Measurements from ENCODE around the gene CHCHD4. TPM values are rescaled to one million over a fixed set of nuclear protein-coding genes. Genes with fewer than 3 reads are reported as not detected.
A peak's percentile ranks its signal among the peaks of the same experiment; 100 is the strongest.

The CHCHD4 gene
- total RNA-seq, 1 experiment from 2014 or later: 16.7 TPM

- intact Hi-C loops (cut with micrococcal nuclease; ENCODE audit: unreplicated experiment): no loop called here
- Mint-ChIP-seq H3K4me3 (ENCODE audit: low read depth, unreplicated experiment) (no peak overlapping the region), H3K36me3 (ENCODE audit: insufficient read depth, unreplicated experiment) (peaks cover 46% of the 10 kb centered on the region), H3K4me1 (ENCODE audit: low read depth, unreplicated experiment) (no peaks in the 10 kb centered on the region), H3K27ac (ENCODE audit: unreplicated experiment) (no peak overlapping the region), H3K9me3 (ENCODE audit: low read depth, unreplicated experiment) (no peaks in the 10 kb centered on the region), H3K27me3 (ENCODE audit: unreplicated experiment) (no peaks in the 10 kb centered on the region)
- DNase-seq: no peak
- TF ChIP-seq CTCF (IDR thresholded peaks at IDR 0.05; ENCODE audit: unreplicated experiment): no peak
- no TSS peak for BruUV-seq (replicated peaks)
- CTCF ChIA-PET: no interaction called here
These were observed 12.8 kb upstream of the CHCHD4 start for GRCh38 chr3:14137445-14137844.

- Mint-ChIP-seq H3K27ac (ENCODE audit: unreplicated experiment) (no peak overlapping the region), H3K27me3 (ENCODE audit: unreplicated experiment) (no peaks in the 10 kb centered on the region), H3K9me3 (ENCODE audit: low read depth, unreplicated experiment) (no peaks in the 10 kb centered on the region), H3K36me3 (ENCODE audit: insufficient read depth, unreplicated experiment) (peaks cover 51% of the 10 kb centered on the region), H3K4me3 (ENCODE audit: low read depth, unreplicated experiment) (no peak overlapping the region), H3K4me1 (ENCODE audit: low read depth, unreplicated experiment) (no peaks in the 10 kb centered on the region)
- no TSS peak for BruUV-seq (replicated peaks)
- intact Hi-C loops (cut with micrococcal nuclease; ENCODE audit: unreplicated experiment): no loop called here
- no peak for TF ChIP-seq CTCF (IDR thresholded peaks at IDR 0.05; ENCODE audit: unreplicated experiment)
- peak; percentile 33 for DNase-seq
- CTCF ChIA-PET: no interaction called here
These were observed 12.3 kb upstream of the CHCHD4 start for GRCh38 chr3:14137004-14137403.

GRCh38 chr3:14135581-14135980 is 10.9 kb upstream of the CHCHD4 start:
- H3K27ac Mint-ChIP-seq (ENCODE audit: unreplicated experiment): no peak overlapping the region
- intact Hi-C loops (cut with micrococcal nuclease; ENCODE audit: unreplicated experiment): no loop called here
- H3K9me3 Mint-ChIP-seq (ENCODE audit: low read depth, unreplicated experiment): no peaks in the 10 kb centered on the region
- no peaks in the 10 kb centered on the region for H3K27me3 Mint-ChIP-seq (ENCODE audit: unreplicated experiment)
- no peaks in the 10 kb centered on the region for H3K4me1 Mint-ChIP-seq (ENCODE audit: low read depth, unreplicated experiment)
- CTCF ChIA-PET: no interaction called here
- no TSS peak for BruUV-seq (replicated peaks)
- no peak overlapping the region for H3K4me3 Mint-ChIP-seq (ENCODE audit: low read depth, unreplicated experiment)
- no peak for DNase-seq
- no peak for TF ChIP-seq CTCF (IDR thresholded peaks at IDR 0.05; ENCODE audit: unreplicated experiment)
- peaks cover 54% of the 10 kb centered on the region for H3K36me3 Mint-ChIP-seq (ENCODE audit: insufficient read depth, unreplicated experiment)

GRCh38 chr3:14134291-14134690 is 9.6 kb upstream of the CHCHD4 start:
- Mint-ChIP-seq H3K27me3 (ENCODE audit: unreplicated experiment) (no peaks in the 10 kb centered on the region), H3K4me1 (ENCODE audit: low read depth, unreplicated experiment) (no peaks in the 10 kb centered on the region), H3K9me3 (ENCODE audit: low read depth, unreplicated experiment) (no peaks in the 10 kb centered on the region), H3K27ac (ENCODE audit: unreplicated experiment) (no peak overlapping the region), H3K4me3 (ENCODE audit: low read depth, unreplicated experiment) (no peak overlapping the region), H3K36me3 (ENCODE audit: insufficient read depth, unreplicated experiment) (peaks cover 57% of the 10 kb centered on the region)
- CTCF ChIA-PET: interaction anchor here (0.9 to 1.3 kb wide), 2 partner anchors 9 to 10 kb away, joined by 3 to 4 read pairs; partner anchors contain the start of genes CHCHD4 and TMEM43
- intact Hi-C loops (cut with micrococcal nuclease; ENCODE audit: unreplicated experiment): no loop called here
- no peak for DNase-seq
- no peak for TF ChIP-seq CTCF (IDR thresholded peaks at IDR 0.05; ENCODE audit: unreplicated experiment)
- BruUV-seq (replicated peaks): no TSS peak
